ENCODE measurements around the gene PFDN1.

DNA sequence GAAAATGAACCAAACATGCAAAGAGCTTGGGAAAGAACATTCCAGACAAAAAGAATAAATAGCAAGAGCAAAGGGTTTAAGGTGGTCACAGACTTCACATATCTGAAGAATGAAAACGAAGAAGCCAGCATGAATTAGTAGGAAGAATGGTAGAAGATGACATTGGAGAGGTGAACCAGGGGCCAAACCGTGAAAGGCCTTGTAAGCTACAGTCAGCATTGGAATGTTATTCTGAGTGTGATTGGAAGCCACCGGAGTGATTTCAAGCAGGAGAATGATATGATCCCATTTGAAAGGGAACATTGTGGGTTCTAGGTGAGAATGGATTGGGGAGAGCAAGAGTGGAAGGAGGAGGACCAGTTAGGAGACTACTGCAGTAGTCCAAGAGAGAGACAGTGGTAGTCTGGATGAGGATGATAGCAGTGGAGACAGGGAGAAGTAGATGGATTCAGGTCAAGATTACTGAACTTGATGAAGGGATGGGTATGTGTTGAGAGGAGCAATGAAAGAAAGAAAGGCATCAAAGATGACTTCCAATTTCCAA is 6.9 kb upstream of the PFDN1 start:
- TF ChIP-seq CTCF (IDR thresholded peaks at IDR 0.05; ENCODE audit: insufficient read depth, low read length), result no peak
- no peak for TF ChIP-seq POLR2AphosphoS5 (IDR thresholded peaks at IDR 0.05; ENCODE audit: low read depth)

Measured in HL-60 (cell line).